Activated CD8-positive, alpha-beta T cell treated with anti-CD3 and anti-CD28 coated beads for 36 hours (primary cell): ENCODE data around the gene ERGIC1. TPM values are rescaled to one million over a fixed set of nuclear protein-coding genes. Genes with fewer than 3 reads are reported as not detected.
A peak's percentile ranks its signal among the peaks of the same experiment; 100 is the strongest.

Source experiments
- ATAC-seq: fragments of 200-7000 bp; cut with Tn5 transposase; one replicate; pipeline ENCODE4 v1.10.0; 2021; ENCODE audit warnings: mild to moderate bottlenecking, moderate library complexity
- CTCF ChIA-PET: fragments of 350-600 bp; sonication (Branson Sonifier 250); formaldehyde crosslinking; loops from one replicate; lab custom pipeline; 2021; ENCODE audit warnings: antibody characterized with exemption; lab: Charles Lee
- POLR2A ChIA-PET: fragments of 350-600 bp; sonication (Branson Sonifier 250); formaldehyde crosslinking; loops from one replicate; lab custom pipeline; 2021; ENCODE audit warnings: antibody characterized with exemption; lab: Charles Lee
- DNase-seq: peaks from one replicate; pipeline ENCODE4 v3.0.0-alpha.2; 2020
- H3K27ac Mint-ChIP-seq: one replicate; pipeline ENCODE4 v1.8.0; 2021; ENCODE audit warnings: mild to moderate bottlenecking, mixed read lengths
- H3K27me3 Mint-ChIP-seq: one replicate; pipeline ENCODE4 v1.8.0; 2021; ENCODE audit warnings: mixed read lengths
- H3K36me3 Mint-ChIP-seq: one replicate; pipeline ENCODE4 v1.8.0; 2021; ENCODE audit warnings: low read depth, mixed read lengths
- H3K4me1 Mint-ChIP-seq: one replicate; pipeline ENCODE4 v1.8.0; 2021; ENCODE audit warnings: low read depth, mixed read lengths
- H3K4me3 Mint-ChIP-seq: one replicate; pipeline ENCODE4 v1.8.0; 2021; ENCODE audit warnings: mild to moderate bottlenecking, moderate library complexity, mixed read lengths
- H3K9me3 Mint-ChIP-seq: one replicate; pipeline ENCODE4 v1.8.0; 2021; ENCODE audit warnings: mixed read lengths
- intact Hi-C: fragments of 100-400 bp; cut with micrococcal nuclease; formaldehyde crosslinking; loops from one replicate; pipeline ENCODE4 v1.10.0; 2022
- total RNA-seq, 2 experiments: library from RNA; stranded (reverse); gene quantifications; one replicate each; pipeline ENCODE4 v1.2.3, GENCODE V29; 2021
- TF ChIP-seq, protein P1 (sequence below): fragments of 200-600 bp; IDR thresholded peaks from one replicate; pipeline ENCODE4 v1.8.0; 2022; ENCODE audit warnings: antibody characterized with exemption, mild to moderate bottlenecking

Gene ERGIC1
- total RNA-seq, 2 experiments from 2014 or later, result 56.1 to 57.0 TPM

- intact Hi-C loops, result no loop called here
- Mint-ChIP-seq H3K27ac (peak overlapping the region; percentile 7), H3K4me1 (no peaks in the 10 kb centered on the region), H3K27me3 (no peaks in the 10 kb centered on the region), H3K9me3 (no peaks in the 10 kb centered on the region), H3K36me3 (no peaks in the 10 kb centered on the region), H3K4me3 (no peak overlapping the region)
- ChIA-PET POLR2A (interaction anchor here (0.7 to 1.3 kb wide), 2 partner anchors 9 to 19 kb away, joined by 3 read pairs; no protein-coding TSS in a partner anchor), CTCF (interaction anchor here (0.8 kb wide), 1 partner anchor 74 kb away, joined by 3 read pairs; no protein-coding TSS in a partner anchor)
- TF ChIP-seq, protein P1, sequence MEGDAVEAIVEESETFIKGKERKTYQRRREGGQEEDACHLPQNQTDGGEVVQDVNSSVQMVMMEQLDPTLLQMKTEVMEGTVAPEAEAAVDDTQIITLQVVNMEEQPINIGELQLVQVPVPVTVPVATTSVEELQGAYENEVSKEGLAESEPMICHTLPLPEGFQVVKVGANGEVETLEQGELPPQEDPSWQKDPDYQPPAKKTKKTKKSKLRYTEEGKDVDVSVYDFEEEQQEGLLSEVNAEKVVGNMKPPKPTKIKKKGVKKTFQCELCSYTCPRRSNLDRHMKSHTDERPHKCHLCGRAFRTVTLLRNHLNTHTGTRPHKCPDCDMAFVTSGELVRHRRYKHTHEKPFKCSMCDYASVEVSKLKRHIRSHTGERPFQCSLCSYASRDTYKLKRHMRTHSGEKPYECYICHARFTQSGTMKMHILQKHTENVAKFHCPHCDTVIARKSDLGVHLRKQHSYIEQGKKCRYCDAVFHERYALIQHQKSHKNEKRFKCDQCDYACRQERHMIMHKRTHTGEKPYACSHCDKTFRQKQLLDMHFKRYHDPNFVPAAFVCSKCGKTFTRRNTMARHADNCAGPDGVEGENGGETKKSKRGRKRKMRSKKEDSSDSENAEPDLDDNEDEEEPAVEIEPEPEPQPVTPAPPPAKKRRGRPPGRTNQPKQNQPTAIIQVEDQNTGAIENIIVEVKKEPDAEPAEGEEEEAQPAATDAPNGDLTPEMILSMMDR, result no peak
- DNase-seq (no peak), ATAC-seq (peak; percentile 51)
Measured at GRCh38 chr5:172788771-172789686, 45.0 kb upstream of the ERGIC1 start.

GRCh38 chr5:172789687-172790495 is 44.2 kb upstream of the ERGIC1 start:
- CTCF ChIA-PET, result no interaction called here
- Mint-ChIP-seq H3K27ac (no peak overlapping the region), H3K27me3 (no peaks in the 10 kb centered on the region), H3K4me3 (no peak overlapping the region), H3K36me3 (no peaks in the 10 kb centered on the region), H3K9me3 (no peaks in the 10 kb centered on the region), H3K4me1 (no peaks in the 10 kb centered on the region)
- DNase-seq (no peak), ATAC-seq (no peak)
- intact Hi-C loops, result no loop called here
- POLR2A ChIA-PET, result interaction anchor here (0.6 to 1.3 kb wide), 3 partner anchors 8 to 1316 kb away, joined by 3 to 5 read pairs (median 3); no protein-coding TSS in a partner anchor
- TF ChIP-seq, protein P1, result no peak

GRCh38 chr5:172790496-172790889 is 43.6 kb upstream of the ERGIC1 start:
- no peak overlapping the region for H3K4me3 Mint-ChIP-seq

GRCh38 chr5:172791286-172791685 is 42.8 kb upstream of the ERGIC1 start:
- ATAC-seq (no peak), DNase-seq (no peak)
- Mint-ChIP-seq H3K4me1 (no peaks in the 10 kb centered on the region), H3K27me3 (no peaks in the 10 kb centered on the region), H3K4me3 (no peak overlapping the region), H3K27ac (no peak overlapping the region), H3K36me3 (no peaks in the 10 kb centered on the region), H3K9me3 (no peaks in the 10 kb centered on the region)
- POLR2A ChIA-PET, result no interaction called here
- CTCF ChIA-PET, result no interaction called here
- TF ChIP-seq, protein P1, result no peak
- intact Hi-C loops, result no loop called here

More at GRCh38 chr5:172790496-172790889, 43.6 kb upstream of the ERGIC1 start:
- ATAC-seq (no peak), DNase-seq (no peak)
- CTCF ChIA-PET, result no interaction called here
- Mint-ChIP-seq H3K27me3 (no peaks in the 10 kb centered on the region), H3K9me3 (no peaks in the 10 kb centered on the region), H3K27ac (no peak overlapping the region), H3K4me1 (no peaks in the 10 kb centered on the region), H3K36me3 (no peaks in the 10 kb centered on the region)
- TF ChIP-seq, protein P1, result no peak
- intact Hi-C loops, result no loop called here
- POLR2A ChIA-PET, result interaction anchor here (0.6 to 1.3 kb wide), 2 partner anchors 17 to 1317 kb away, joined by 3 to 5 read pairs; no protein-coding TSS in a partner anchor
